ENCODE results near the gene PRDX2. TPM values are rescaled to one million over a fixed set of nuclear protein-coding genes. Genes with fewer than 3 reads are reported as not detected.
"Not testable (repeated sequence)": the region's sequence is repeated elsewhere in the genome, so short reads cannot be mapped to it uniquely, and the experiment has no call there.

Gene PRDX2
- polyA plus RNA-seq, 1 donor from 2014 or later = 195 TPM

DNA sequence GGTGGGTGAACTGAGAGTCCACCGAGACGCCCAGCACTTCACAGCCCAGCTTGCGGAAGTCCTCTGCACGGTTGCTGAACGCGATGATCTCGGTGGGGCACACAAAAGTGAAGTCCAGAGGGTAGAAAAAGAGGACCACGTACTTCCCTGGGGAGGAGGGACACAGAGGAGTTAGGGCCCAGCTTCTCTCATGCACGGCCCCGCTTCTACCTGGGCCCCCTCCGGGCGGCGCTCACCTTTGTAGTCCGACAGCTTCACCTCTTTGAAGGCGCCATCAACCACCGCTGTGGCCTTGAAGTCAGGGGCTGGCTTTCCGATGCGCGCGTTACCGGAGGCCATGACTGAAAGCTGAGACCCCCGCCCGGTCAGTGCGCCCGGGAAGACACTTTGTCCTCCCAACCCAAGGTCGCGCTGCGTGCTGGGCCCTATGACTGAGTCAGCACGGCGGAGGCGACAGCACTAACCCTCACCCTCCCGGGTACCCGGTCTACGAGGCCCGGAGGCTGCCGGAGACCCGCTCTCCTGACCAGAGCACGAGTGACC is 606 bp downstream of the PRDX2 start:
- Mint-ChIP-seq H3K4me1 (peaks cover 14 to 19% (median 19%) of the 10 kb centered on the region in 3 donors), H3K27ac (peak overlapping the region; percentile 23 to 76 (median 53)), H3K9me3 (no peaks in the 10 kb centered on the region), H3K27me3 (no peaks in the 10 kb centered on the region), H3K36me3 (peaks cover 3% of the 10 kb centered on the region), H3K4me3 (peak overlapping the region; percentile 79 to 92 (median 88))

DNA sequence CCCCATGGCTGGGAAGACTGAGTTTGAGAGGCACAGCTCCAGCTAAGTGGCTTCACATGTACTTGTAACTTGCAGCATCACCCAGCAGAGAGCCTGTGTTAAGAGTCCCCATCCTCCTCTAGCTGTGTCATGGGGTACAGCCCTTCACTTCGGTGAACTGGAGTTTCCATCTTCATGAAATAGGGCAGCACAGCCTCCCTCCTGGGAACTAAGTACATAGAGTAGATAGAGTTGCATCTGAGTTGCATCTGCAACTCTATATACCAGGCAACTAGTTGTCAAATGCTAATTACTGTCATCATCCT is 1.2 kb downstream of the PRDX2 start:
- Mint-ChIP-seq H3K9me3 (no peaks in the 10 kb centered on the region), H3K27ac (peak overlapping the region; percentile 14 to 76 (median 23)), H3K4me1 (peaks cover 13 to 22% (median 20%) of the 10 kb centered on the region in 3 donors)

GRCh38 chr19:12799742-12800465 is 1.7 kb downstream of the PRDX2 start:
- H3K27me3 Mint-ChIP-seq = no peaks in the 10 kb centered on the region
- peak overlapping the region in 2 of 4 donors; percentile 41 to 79 for H3K4me3 Mint-ChIP-seq
- peaks cover 13 to 22% (median 20%) of the 10 kb centered on the region in 3 donors for H3K4me1 Mint-ChIP-seq
- peaks cover 3% of the 10 kb centered on the region for H3K36me3 Mint-ChIP-seq
- no peaks in the 10 kb centered on the region for H3K9me3 Mint-ChIP-seq
- H3K27ac Mint-ChIP-seq = peak overlapping the region in 2 of 3 donors; percentile 23 to 76

More for the DNA sequence above, 1.2 kb downstream of the PRDX2 start:
- Mint-ChIP-seq H3K4me3 (peak overlapping the region; percentile 79 to 92 (median 88)), H3K27me3 (no peaks in the 10 kb centered on the region), H3K36me3 (peaks cover 3% of the 10 kb centered on the region)

- peaks cover 20 to 30% (median 26%) of the 10 kb centered on the region in 3 donors for H3K4me1 Mint-ChIP-seq
- H3K4me3 Mint-ChIP-seq, H3K36me3 Mint-ChIP-seq, H3K9me3 Mint-ChIP-seq, H3K27me3 Mint-ChIP-seq: not testable (repeated sequence)
- peak overlapping the region in 1 of 3 donors; percentile 56 for H3K27ac Mint-ChIP-seq
Observed at GRCh38 chr19:12797607-12798006, 4.0 kb downstream of the PRDX2 start.

DNA sequence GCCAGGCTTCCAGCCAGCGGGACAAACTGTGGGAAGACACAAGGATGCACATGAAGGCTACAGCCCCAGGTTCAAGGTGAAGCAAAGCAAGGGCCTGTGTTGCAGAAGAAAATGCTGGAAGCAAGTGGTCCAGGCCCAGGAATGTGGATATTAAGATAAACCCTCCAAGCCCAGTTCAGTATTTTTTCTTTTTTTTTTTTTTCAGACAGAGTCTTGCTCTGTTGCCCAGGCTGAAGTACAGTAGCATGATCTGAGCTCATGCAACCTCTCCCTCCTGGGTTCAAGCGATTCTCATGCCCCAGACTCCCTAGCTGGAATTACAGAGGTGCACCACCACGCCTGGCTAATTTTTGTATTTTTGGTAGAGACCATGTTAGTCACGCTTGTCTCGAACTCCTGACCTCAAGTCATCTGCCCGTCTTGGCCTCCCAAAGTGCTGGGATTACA is 4.4 kb downstream of the PRDX2 start:
- peak overlapping the region in 1 of 4 donors; percentile 17 for H3K4me3 Mint-ChIP-seq
- H3K27ac Mint-ChIP-seq = peak overlapping the region in 1 of 3 donors; percentile 98

GRCh38 chr19:12796146-12797071 is 5.2 kb downstream of the PRDX2 start:
- H3K36me3 Mint-ChIP-seq = peaks cover 1% of the 10 kb centered on the region
- peaks cover 0 to 2% (median 0%) of the 10 kb centered on the region in 3 donors for H3K9me3 Mint-ChIP-seq
- H3K27me3 Mint-ChIP-seq = no peaks in the 10 kb centered on the region
- peak overlapping the region; percentile 78 to 93 (median 87) for H3K4me3 Mint-ChIP-seq
- peaks cover 20 to 25% (median 22%) of the 10 kb centered on the region in 3 donors for H3K4me1 Mint-ChIP-seq
- H3K27ac Mint-ChIP-seq = peak overlapping the region; percentile 93 to 100 (median 98)

More for the DNA sequence above, 4.4 kb downstream of the PRDX2 start:
- H3K4me1 Mint-ChIP-seq = peaks cover 20 to 26% (median 22%) of the 10 kb centered on the region in 3 donors
- peaks cover 0 to 2% (median 0%) of the 10 kb centered on the region in 3 donors for H3K9me3 Mint-ChIP-seq
- peaks cover 1% of the 10 kb centered on the region for H3K36me3 Mint-ChIP-seq
- H3K27me3 Mint-ChIP-seq = no peaks in the 10 kb centered on the region

DNA sequence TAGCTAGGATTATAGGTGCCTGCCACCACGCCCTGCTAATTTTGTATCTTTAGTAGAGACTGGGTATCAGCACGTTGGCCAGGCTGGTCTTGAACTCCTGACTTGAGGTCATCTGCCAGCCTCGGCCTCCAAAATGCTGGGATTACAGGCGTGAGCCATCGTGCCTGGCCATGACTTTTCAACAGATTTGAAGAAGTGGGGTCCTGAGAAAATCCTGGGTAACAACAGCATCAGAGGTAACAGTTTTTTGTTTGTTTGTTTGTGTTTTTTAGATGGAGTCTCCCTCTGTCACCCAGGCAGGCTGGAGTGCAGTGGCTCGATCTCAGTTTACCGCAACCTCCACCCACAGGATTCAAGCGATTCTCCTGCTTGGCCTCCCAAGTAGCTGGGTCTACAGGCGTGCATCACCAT is 6.6 kb downstream of the PRDX2 start:
- H3K27me3 Mint-ChIP-seq = no peaks in the 10 kb centered on the region
- H3K27ac Mint-ChIP-seq = peak overlapping the region in 2 of 3 donors; percentile 99 to 100
- H3K9me3 Mint-ChIP-seq = peaks cover 0 to 2% (median 0%) of the 10 kb centered on the region in 3 donors
- peaks cover 1% of the 10 kb centered on the region for H3K36me3 Mint-ChIP-seq
- H3K4me3 Mint-ChIP-seq = peak overlapping the region in 3 of 4 donors; percentile 93 to 94 (median 93)
- H3K4me1 Mint-ChIP-seq = peaks cover 14 to 20% (median 19%) of the 10 kb centered on the region in 3 donors

GRCh38 chr19:12794196-12794941 is 7.2 kb downstream of the PRDX2 start:
- peak overlapping the region; percentile 80 to 94 (median 93) for H3K4me3 Mint-ChIP-seq
- peaks cover 0 to 2% (median 0%) of the 10 kb centered on the region in 3 donors for H3K9me3 Mint-ChIP-seq
- H3K4me1 Mint-ChIP-seq = peaks cover 14 to 20% (median 19%) of the 10 kb centered on the region in 3 donors
- H3K27me3 Mint-ChIP-seq = no peaks in the 10 kb centered on the region
- peak overlapping the region in 2 of 3 donors; percentile 99 to 100 for H3K27ac Mint-ChIP-seq
- H3K36me3 Mint-ChIP-seq = peaks cover 1% of the 10 kb centered on the region

GRCh38 chr19:12793290-12794195 is 8.1 kb downstream of the PRDX2 start:
- Mint-ChIP-seq H3K9me3 (peaks cover 0 to 2% (median 0%) of the 10 kb centered on the region in 3 donors), H3K27me3 (no peaks in the 10 kb centered on the region), H3K4me3 (peak overlapping the region; percentile 92 to 99 (median 95)), H3K4me1 (peaks cover 19 to 25% (median 25%) of the 10 kb centered on the region in 3 donors), H3K27ac (peak overlapping the region in 2 of 3 donors; percentile 99 to 100), H3K36me3 (peaks cover 1% of the 10 kb centered on the region)

- peak overlapping the region; percentile 92 to 99 (median 95) for H3K4me3 Mint-ChIP-seq
- no peaks in the 10 kb centered on the region for H3K27me3 Mint-ChIP-seq
- H3K27ac Mint-ChIP-seq = peak overlapping the region in 2 of 3 donors; percentile 99 to 100
- peaks cover 19 to 30% (median 27%) of the 10 kb centered on the region in 3 donors for H3K4me1 Mint-ChIP-seq
- peaks cover 0 to 2% (median 0%) of the 10 kb centered on the region in 3 donors for H3K9me3 Mint-ChIP-seq
- peaks cover 1% of the 10 kb centered on the region for H3K36me3 Mint-ChIP-seq
Observed at GRCh38 chr19:12792853-12793289, 8.7 kb downstream of the PRDX2 start.

GRCh38 chr19:12792051-12792852 is 9.3 kb downstream of the PRDX2 start:
- no peaks in the 10 kb centered on the region for H3K27me3 Mint-ChIP-seq
- peaks cover 1% of the 10 kb centered on the region for H3K36me3 Mint-ChIP-seq
- H3K27ac Mint-ChIP-seq = peak overlapping the region in 2 of 3 donors; percentile 99 to 100
- peaks cover 0 to 2% (median 0%) of the 10 kb centered on the region in 3 donors for H3K9me3 Mint-ChIP-seq
- peak overlapping the region; percentile 92 to 99 (median 95) for H3K4me3 Mint-ChIP-seq
- peaks cover 19 to 30% (median 27%) of the 10 kb centered on the region in 3 donors for H3K4me1 Mint-ChIP-seq

DNA sequence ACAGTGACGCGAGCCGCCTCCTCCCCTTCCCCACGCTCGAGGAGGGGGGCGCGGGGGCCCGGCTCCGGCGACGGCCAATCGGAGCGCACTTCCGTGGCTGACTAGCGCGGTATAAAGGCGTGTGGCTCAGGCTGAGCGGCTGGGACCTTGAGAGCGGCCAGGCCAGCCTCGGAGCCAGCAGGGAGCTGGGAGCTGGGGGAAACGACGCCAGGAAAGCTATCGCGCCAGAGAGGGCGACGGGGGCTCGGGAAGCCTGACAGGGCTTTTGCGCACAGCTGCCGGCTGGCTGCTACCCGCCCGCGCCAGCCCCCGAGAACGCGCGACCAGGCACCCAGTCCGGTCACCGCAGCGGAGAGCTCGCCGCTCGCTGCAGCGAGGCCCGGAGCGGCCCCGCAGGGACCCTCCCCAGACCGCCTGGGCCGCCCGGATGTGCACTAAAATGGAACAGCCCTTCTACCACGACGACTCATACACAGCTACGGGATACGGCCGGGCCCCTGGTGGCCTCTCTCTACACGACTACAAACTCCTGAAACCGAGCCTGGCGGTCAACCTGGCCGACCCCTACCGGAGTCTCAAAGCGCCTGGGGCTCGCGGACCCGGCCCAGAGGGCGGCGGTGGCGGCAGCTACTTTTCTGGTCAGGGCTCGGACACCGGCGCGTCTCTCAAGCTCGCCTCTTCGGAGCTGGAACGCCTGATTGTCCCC is 10.1 kb downstream of the PRDX2 start, which contains the start of gene JUNB:
Gene JUNB, plus strand, starts transcription at position 142 of the 706 bp plus-strand sequence. Its CDS starts 286 bp downstream, at position 428.
- Mint-ChIP-seq H3K27me3 (no peaks in the 10 kb centered on the region), H3K4me1 (peaks cover 17 to 31% (median 25%) of the 10 kb centered on the region in 3 donors), H3K27ac (peak within 1 kb of the TSS in 2 of 3 donors; percentile 99 to 100), H3K4me3 (peak within 1 kb of the TSS; percentile 92 to 99 (median 95)), H3K36me3 (no peaks in the 10 kb centered on the region), H3K9me3 (peaks cover 0 to 2% (median 0%) of the 10 kb centered on the region in 3 donors)
